Measurements from ENCODE around the gene AP3B2. TPM values are rescaled to one million over a fixed set of nuclear protein-coding genes. Genes with fewer than 3 reads are reported as not detected.
"Not testable (repeated sequence)": the region's sequence is repeated elsewhere in the genome, so short reads cannot be mapped to it uniquely, and the experiment has no call there.

The AP3B2 gene
- total RNA-seq, 1 donor from 2014 or later = 1.7 TPM

DNA sequence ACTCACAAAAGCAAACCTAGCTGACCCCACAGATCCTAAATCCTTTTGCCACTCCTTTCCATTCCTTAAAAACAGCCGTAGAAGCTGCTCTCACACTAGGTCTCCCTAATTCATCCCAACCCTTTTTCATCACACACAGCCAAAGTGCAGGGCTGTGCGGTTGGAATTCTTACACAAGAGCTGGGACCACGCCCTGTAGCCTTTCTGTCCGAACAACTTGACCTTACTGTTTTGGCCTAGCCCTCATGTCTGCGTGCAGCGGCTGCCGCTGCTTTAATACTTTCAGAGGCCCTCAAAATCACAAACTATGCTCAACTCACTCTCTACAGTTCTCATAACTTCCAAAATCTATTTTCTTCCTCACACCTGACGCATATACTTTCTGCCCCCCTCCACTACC is 3.8 kb downstream of the AP3B2 start:
- DNase-seq; intact Hi-C loops (cut with DNase I); ATAC-seq (ENCODE audit: poor library complexity): not testable (repeated sequence)

DNA sequence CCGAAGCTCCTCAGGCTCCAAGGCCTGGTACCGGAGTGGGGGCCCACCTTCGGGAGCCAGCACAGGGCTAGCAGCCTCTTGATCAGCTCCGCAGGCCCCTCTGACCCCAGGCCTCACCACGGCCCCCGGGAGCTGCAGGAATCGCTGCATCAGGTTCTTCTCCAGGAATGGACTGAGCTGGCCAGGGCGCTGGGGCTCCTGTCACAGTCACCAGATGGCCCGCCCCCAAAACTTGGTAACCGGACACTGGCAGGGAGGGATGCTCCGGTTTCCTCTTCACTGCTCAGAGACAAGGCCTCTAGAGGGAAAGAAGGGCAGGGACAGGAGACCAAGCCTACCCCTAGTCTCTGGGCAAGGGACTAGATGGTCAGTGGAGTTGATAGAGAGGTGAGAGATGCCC is 9.9 kb downstream of the AP3B2 start:
- DNase-seq (no peak), ATAC-seq (ENCODE audit: poor library complexity) (no peak)
- intact Hi-C loops (cut with DNase I) = no loop called here

DNA sequence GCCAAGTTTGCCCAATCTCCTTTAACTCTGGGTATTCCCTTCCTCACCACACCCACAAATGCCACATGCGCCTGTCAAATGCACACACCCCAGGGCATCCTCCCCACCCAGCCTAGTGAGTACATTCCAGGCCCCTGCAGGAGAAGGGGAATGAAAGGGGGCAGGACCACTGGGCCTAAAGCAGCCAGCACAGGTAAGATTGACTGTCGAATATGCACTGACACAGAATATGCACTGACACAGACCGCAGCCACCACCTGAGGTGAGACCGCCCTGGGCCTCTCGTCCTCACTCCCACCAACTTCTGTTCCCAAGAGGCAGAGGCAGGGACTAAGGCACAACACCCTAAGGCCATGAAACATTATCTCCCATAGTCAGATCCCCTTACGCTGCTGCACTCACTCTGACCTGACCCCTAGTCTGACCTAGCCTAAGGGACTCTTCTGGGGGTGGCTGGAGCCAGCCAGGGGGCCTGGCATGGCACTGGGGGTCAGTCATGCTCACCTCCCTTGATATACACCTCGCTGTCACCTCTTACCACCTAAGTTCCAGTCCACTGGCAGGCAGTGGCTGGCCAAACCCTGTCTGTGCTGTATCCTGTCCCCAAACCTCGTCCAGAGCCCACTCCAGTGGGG is 10.8 kb downstream of the AP3B2 start:
- DNase-seq (no peak), ATAC-seq (ENCODE audit: poor library complexity) (no peak)
- intact Hi-C loops (cut with DNase I) = no loop called here

DNA sequence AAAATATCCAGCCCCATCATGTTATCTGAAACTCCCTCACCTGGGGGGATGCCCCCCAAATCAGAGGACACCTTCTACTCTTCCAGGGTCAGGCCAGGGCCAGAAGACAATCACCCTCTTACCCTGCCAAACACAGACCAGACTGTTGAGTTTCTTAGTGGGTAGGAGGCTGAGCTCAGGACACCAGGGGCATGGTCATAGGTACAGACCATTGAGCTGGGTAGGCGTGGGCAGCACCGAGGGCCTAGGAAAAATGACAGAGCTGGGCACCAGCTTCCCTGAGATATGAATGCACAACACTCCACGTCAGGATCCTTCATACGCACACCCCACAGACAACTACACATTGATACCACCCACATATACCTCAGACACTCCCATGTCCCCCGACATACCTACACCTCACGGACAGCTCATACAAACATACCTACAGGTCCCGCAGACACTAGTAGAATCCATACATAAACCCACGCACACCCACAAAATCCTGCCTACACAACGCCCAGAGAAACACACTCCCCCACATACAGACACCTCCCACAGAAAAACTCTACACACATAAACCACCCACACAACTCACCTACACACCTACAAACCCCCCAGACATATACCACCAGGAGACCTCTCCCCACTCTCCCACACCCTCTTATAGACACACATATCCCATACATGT is 11.8 kb downstream of the AP3B2 start:
- DNase-seq = no peak
- ATAC-seq (ENCODE audit: poor library complexity) = no peak
- intact Hi-C loops (cut with DNase I) = no loop called here

DNA sequence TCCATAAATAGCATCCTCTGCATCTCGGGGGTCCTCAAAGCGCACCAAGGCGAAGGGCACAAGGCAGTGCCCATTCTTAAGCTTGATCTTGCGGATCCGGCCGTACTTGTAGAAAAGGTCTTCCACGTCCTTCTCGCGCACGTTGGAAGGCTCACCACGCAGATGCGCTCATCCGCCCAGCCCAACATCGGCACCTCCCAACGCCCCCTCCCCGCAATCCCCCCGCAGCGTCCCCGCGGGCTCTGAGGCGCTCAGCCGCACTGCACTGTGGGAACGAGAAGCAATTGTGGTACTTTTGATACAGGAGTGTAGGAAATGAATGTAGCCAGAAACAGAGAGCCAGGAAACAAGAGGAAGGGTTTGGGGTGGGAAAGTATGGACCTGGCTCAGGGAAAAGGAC is 17.5 kb downstream of the AP3B2 start:
- ATAC-seq (ENCODE audit: poor library complexity) (no peak), DNase-seq (no peak)
- intact Hi-C loops (cut with DNase I) = no loop called here

DNA sequence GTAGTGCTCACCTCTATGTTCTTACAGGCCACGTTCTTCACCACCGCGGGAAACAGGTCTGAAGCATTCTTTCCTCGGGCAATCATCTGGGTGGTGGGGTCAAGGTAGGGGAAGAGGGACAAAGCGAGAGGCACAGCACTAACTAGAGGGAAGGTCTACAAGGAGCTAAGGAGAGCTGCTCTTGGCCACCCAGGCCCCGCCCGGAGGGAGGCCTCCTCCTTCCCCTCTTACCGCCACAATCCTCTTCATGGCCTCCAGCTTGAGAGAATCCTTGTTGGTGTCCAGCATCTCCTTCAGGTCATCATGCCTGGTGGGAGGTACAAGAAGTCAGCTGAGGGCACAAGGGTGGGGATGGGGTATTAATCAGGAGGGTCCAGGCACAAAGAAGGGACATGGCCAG is 20.5 kb downstream of the AP3B2 start:
- ATAC-seq (ENCODE audit: poor library complexity) = no peak
- intact Hi-C loops (cut with DNase I) = no loop called here

DNA sequence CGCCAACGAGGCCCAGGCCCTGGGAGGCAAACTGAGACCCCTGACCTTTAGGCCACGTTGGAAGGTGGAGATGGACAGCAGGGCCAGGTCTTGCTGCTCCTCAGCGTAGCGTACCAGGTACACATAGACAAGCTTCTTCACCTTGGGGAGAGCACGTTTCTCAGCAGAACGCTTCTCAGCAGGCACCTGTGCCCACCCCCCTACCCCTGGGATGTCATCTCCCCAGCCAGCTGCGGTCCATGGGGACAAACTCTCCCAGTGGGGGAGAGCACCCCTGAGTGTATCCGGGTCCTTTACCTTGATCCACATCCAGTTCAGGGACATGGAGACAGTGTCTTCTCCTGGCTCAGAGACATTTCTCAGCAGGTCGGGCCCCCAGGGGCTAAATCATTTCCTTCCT is 21.0 kb downstream of the AP3B2 start:
- intact Hi-C loops (cut with DNase I) = no loop called here
- DNase-seq (no peak), ATAC-seq (ENCODE audit: poor library complexity) (no peak)

More for the DNA sequence above, 20.5 kb downstream of the AP3B2 start:
- no peak for DNase-seq

DNA sequence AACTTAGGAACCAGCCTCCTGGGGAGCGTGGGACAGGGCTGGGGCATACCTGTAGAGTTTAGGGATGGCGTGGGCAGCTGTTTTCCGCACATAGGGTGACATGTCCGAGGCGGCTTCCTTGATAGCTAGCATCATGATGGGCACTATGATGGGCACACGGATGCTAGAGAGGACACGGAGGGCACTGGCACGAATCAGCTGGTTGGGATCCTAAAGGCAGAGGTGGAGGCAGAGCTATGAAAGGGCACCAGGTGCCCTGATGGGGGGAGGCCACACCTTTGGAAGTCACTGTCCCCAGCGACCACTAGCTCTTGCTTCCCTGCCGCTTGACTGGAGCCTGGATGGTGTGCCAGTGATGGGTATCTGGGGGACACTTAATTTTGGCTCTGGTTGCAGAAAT is 28.3 kb downstream of the AP3B2 start:
- ATAC-seq (ENCODE audit: poor library complexity) (no peak), DNase-seq (no peak)
- intact Hi-C loops (cut with DNase I) = no loop called here

DNA sequence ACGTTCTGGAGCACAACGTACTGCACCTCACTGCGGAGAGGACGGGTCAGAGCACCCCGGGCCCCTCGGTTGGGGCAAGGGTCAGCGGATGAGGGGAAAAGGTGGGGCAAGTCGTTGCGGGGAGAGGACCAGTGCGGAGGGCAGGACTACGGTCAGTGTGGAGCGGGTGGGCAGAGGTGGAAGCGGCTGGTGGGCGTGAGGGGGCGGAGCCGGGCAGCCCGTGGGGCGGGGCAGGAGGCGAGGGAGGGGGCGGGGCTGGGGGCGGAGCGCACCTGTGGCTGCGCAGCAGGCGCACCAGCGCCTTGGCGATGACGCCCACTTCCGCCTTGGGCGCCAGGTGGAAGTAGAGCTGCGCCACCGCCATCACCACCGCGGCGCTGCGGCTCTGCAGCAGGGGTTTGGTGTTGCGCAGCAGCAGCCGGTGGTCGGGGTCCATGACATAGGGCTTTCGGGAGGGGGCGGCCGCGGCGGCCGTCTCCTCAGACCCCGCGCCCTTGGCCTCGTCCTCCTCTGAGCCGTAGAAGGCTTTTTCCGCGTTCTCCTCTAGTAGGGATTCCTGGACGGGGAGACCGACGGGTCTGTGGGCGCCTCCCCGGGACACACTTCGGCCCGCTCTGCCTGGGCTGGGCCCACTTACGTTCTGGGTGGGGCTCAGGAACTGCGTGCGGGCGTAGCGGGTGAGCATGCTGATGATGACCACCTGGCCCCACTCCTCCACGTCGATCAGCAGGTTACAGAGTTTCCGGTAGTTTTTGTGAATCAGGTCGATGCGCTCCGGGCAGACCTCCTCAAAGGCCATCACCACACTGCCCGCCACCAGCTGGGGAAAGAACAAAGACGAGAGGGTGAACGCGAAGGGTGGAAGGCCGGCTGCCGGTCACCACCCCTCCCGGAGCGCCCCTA is 29.2 kb downstream of the AP3B2 start:
- ATAC-seq (ENCODE audit: poor library complexity) (no peak), DNase-seq (no peak)
- intact Hi-C loops (cut with DNase I) = no loop called here

DNA sequence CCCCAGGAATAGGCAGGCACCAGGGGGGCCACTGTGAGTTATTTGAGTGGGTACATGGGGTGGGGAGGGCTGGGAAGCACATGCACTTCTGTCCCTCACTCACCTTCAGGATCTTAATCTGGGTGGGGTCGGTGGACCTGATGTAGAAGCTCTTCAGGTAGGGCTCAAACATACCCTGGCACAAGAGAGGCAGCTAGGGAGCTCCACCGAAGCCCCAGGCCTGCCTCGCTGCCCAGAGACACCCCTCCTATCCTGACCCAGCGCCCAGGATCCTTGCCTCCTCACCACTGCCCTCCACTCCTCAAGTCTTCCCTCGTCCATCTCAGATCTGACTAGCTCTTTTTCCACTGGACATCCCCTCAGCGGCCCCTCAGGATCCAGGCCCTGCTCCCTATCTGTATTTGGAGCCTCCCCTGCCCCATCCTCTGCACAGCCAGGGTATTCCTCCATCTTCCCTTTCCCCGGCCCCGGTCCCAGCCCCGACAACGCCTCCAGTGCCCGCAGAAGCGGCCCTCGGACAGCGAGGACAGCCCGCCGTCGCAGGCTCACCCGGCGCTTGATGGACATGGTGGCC is 30.0 kb downstream of the AP3B2 start:
- ATAC-seq (ENCODE audit: poor library complexity) = no peak
- intact Hi-C loops (cut with DNase I) = no loop called here
- DNase-seq = no peak

DNA sequence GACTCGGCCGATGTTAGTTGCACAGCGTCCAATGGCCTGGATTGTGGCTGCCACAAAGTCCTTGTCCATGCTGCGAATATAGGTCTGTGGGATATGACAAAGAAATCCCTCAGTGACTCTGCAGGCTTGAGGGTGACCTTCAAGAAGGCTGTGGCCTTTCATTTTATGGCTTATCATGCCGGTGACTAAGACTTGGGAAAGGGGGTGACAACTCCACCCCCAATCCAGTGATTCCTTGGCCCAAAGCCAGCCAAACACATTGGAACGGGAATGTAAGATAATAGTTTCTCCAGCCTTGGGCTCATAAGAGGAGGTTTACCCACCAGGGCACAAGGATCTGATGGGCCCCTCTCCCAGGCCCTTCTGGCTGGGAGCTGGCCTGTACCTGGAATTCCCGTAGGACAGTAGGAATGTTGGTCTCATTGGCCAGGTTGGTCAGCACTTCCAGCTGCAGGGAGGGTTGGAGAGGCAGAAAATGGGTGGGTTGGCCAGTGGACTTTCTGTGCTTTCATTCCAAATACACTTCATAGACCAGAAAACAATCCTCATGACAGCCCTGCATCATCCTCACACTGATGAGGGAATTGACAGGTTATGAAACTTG is 31.9 kb downstream of the AP3B2 start:
- intact Hi-C loops (cut with DNase I) = no loop called here
- DNase-seq (no peak), ATAC-seq (ENCODE audit: poor library complexity) (no peak)

DNA sequence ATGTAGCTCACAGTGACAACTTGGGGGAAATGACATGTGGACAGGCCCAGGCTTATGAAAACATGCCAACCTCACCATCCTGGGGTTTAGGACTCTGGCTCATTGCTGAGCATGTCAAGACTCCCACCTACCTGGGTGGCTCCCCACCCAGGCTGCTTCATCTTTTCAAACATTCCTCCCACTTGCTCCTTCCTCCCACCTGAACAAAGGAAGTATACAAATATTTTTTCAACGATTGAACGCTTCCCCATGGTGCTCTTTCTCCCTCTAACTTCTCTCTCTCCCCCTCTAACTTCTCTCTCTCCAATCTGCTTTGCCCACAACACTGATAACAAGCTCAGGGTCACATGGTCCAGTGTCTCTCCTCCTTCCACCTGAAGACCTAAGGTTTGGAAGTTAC is 34.8 kb downstream of the AP3B2 start:
- ATAC-seq (ENCODE audit: poor library complexity) (no peak), DNase-seq (no peak)
- intact Hi-C loops (cut with DNase I) = no loop called here

DNA sequence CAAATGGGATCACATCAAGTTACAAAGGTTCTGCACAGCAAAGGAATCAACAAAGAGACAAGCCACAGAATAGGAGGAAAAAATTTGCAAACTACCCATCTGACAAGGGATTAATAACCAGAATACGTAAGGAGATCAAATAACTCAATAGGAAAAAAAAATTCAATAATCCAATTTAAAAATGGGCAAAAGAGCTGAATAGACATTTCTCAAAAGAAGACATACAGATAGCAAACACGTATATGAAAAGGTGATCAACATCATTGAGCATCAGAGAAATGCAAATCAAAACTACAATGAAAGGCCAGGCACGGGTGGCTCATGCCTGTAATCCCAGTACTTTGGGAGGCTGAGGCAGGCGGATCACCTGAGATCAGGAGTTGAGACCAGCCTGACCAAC is 39.0 kb downstream of the AP3B2 start:
- intact Hi-C loops (cut with DNase I) = no loop called here
- DNase-seq (no peak), ATAC-seq (ENCODE audit: poor library complexity) (no peak)

DNA sequence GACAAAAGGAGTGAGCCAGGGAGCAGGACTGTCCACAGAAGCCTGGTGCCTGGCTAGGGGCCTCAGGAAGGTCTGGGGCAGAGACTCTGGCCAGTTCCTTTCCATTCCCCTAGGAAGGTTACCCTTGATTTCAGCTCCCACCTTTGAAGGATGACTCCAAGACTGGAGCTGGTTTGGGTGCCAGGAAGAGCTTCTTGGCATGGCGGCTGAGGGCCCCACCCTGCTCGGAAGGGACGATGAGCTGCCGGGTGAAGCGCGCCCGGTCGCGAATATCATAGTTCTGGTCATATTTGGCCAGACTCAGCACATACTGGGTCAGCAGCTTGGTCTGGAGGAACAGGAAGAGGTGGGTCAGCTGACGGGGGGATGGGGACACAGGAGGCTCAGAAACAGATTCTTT is 43.1 kb downstream of the AP3B2 start:
- ATAC-seq (ENCODE audit: poor library complexity) (no peak), DNase-seq (no peak)
- intact Hi-C loops (cut with DNase I) = no loop called here

DNA sequence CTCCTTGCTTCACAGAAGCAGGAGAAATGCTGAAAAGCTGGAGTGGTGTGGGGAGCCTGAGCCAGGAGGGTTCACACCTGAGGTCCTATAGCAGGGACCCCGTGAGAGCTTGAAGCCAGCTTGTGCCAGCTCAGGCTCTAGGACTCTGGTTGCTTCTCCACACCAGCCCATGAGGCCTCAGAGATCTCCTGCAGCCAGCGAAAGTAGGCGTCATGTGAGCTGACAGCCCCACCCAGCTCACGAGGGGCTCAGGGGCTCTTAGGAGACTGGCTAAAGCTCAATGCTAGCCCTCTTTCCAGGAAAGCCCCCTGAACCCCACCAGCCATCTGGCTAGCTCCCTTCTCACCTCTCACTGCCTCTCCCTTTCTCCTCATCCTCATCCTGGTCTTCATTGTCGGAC is 45.7 kb downstream of the AP3B2 start:
- intact Hi-C loops (cut with DNase I) = no loop called here
- no peak for ATAC-seq (ENCODE audit: poor library complexity)
- DNase-seq = no peak

DNA sequence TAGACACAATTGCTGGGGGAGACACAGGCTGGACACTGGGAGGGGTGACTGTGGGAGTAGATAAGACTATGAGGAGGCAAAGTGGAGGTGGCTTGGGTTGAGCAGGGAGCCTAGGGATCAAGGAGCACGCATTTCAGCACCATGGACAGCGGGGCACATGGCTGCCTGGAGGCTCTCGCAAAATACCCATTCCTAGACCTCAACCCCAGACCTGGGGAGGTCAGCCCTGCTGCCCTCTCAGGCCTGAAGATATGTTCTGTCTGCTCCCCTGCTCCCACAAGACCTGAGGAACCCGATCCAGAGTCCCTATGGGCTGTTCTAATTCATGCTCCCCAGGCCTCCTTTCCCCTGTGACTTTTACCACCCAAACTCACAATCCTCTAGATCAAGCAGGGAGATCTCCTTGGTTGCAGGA is 46.5 kb downstream of the AP3B2 start:
- peak; percentile 67 for ATAC-seq (ENCODE audit: poor library complexity)
- intact Hi-C loops (cut with DNase I) = no loop called here
- peak; percentile 55 for DNase-seq

DNA sequence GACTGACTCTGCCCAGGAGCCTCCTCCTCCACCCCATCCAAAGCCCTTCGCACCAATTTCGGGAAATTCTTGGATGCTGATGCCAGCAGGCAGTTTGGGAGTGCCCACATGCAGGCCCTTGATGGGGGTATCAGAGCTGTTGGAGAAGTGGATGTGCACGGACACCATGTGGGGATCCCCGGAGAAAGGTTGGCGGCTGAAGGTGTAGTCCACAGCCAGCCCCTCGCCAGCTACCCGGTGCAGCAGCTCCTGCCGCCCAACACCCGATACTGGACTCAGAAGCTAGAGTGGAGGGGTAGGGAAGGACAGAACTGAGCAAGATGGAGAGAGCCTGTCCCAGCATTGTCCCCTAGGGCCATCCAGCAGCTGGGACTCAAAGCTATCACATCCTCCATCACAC is 47.0 kb downstream of the AP3B2 start:
- DNase-seq (no peak), ATAC-seq (ENCODE audit: poor library complexity) (no peak)
- intact Hi-C loops (cut with DNase I) = no loop called here

DNA sequence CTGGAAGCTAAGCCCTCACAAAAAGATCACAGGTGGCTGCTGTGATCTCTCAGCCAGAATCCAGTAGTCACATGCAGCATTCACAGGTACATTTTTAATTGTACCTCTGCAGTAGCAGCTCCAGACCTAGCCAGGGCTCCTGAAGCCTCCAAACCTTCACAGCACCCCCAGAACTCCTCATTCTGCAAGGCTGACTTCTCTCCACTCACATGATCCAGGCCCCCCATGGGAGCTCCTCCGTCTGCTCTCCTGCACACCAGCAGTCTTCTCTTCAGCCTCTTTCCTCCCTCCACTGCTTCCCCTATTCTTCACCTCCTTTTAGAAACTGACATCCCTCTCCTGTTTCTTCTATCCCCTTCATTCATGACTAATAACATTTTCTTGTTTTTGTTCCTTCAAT is 49.3 kb downstream of the AP3B2 start:
- intact Hi-C loops (cut with DNase I) = no loop called here
- ATAC-seq (ENCODE audit: poor library complexity) (no peak), DNase-seq (no peak)

DNA sequence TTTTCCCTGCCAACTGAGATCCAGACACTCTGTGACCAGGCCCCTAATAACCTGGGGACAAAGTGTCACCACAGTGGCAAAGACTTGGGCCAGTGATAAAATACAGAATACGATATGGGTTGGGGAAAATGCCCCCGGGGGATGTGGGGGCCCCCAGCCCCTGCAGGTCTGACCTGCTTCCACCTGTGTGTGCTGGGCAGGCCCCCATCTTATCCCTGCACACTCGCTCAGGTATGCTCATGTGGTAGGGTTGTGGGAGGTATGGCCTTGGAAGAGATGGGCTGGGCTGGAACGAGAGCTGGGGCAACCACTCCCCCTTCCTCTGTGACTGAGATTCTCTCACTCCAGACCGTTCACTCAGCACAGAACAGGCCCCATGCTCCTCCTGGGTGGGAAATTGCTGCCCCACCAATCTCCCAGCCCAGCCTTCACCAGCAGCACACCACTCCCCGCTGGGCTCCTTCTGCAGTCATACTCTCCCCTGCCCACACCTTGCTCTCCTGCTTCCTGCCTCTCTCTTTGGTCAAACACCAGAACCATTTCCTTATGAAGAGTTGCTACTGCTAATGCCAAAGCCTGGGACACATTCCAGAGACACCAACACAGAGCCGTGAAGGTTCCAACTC is 52.9 kb downstream of the AP3B2 start:
- intact Hi-C loops (cut with DNase I) = no loop called here
- DNase-seq (no peak), ATAC-seq (ENCODE audit: poor library complexity) (no peak)

Data from Right ventricle myocardium superior (tissue), 1 donor.